A549 (cell line): ENCODE measurements around the gene TOPBP1. TPM values are rescaled to one million over a fixed set of nuclear protein-coding genes. Genes with fewer than 3 reads are reported as not detected.
A peak's percentile ranks its signal among the peaks of the same experiment; 100 is the strongest.

ENCODE experiments used
- ATAC-seq, 2 experiments: fragments of 200-7000 bp in 1 of 2; fragments of >200 bp in 1 of 2; cut with Nextera tagmentation in 1 of 2; cut with Tn5 transposase in 1 of 2; 3 replicates each; pipeline versions ENCODE4 v1.8.0 to v1.9.1; 2018 to 2020; ENCODE audit warnings: mild to moderate bottlenecking in 1 of 2, moderate library complexity in 1 of 2
- CTCF ChIA-PET: fragments of 300-600 bp; sonication (Branson Sonifier 250); formaldehyde crosslinking; extraction: SDS; loops from one replicate; lab custom pipeline; 2021; ENCODE audit warnings: antibody characterized with exemption, inconsistent platforms; lab: Yijun Ruan, JAX
- POLR2A ChIA-PET: fragments of 350-600 bp; formaldehyde crosslinking; extraction: SDS; loops from one replicate; lab custom pipeline; 2021; ENCODE audit warnings: antibody characterized with exemption, inconsistent platforms; lab: Yijun Ruan, JAX
- DNase-seq, 2 experiments: peaks; one replicate each; pipeline versions ENCODE4 v3.0.0 to v3.0.0-alpha.2; 2011 to 2016; ENCODE audit warnings: low read depth in 1 of 2, low spot score in 1 of 2
- FAIRE-seq: peaks from 2 replicates; lab custom pipeline; 2011; peaks lifted over from hg19 to GRCh38; lab: Jason Lieb, UNC
- H3K27ac ChIP-seq, 2 experiments: fragments of >200 bp; sonication (Bioruptor Twin); formaldehyde crosslinking; 3 replicates each; pipeline ENCODE4 v1.5.1; 2016 to 2017
- H3K4me1 ChIP-seq: fragments of >200 bp; sonication (Bioruptor Twin); formaldehyde crosslinking; 3 replicates; pipeline ENCODE4 v1.6.1; 2016
- H3K4me2 ChIP-seq: fragments of >200 bp; sonication (Bioruptor Twin); formaldehyde crosslinking; 3 replicates; pipeline ENCODE4 v1.6.1; 2016
- H3K4me3 ChIP-seq: fragments of >200 bp; sonication (Bioruptor Twin); formaldehyde crosslinking; 3 replicates; pipeline ENCODE4 v1.5.1; 2016
- H3K9me3 ChIP-seq: fragments of >200 bp; sonication (Bioruptor Twin); formaldehyde crosslinking; 3 replicates; pipeline ENCODE4 v1.6.1; 2016
- CEBPB ChIP-seq, 2 experiments: fragments of >200 bp in 1 of 2; sonication (Bioruptor Twin) in 1 of 2; formaldehyde crosslinking in 1 of 2; IDR thresholded peaks; 2 replicates each; pipeline ENCODE4 v1.6.1; 2012 to 2016
- CHD2 ChIP-seq: fragments of 150-350 bp; IDR thresholded peaks from 2 replicates; pipeline ENCODE4 v1.6.1; 2014; ENCODE audit warnings: low read length; ENCODE audit not compliant: partially characterized antibody
- CHD4 ChIP-seq: fragments of 200-600 bp; sonication (generic); IDR thresholded peaks from 2 replicates; pipeline ENCODE4 v1.6.1; 2016; ENCODE audit warnings: antibody characterized with exemption, mild to moderate bottlenecking, borderline replicate concordance
- EP300 ChIP-seq, 2 experiments: fragments of >200 bp; sonication (Bioruptor Twin); formaldehyde crosslinking; IDR thresholded peaks; 2 replicates in 1 of 2; 3 replicates in 1 of 2; pipeline ENCODE4 v1.6.1; 2016 to 2017
- ESRRA ChIP-seq: fragments of 150-350 bp; IDR thresholded peaks from 2 replicates; pipeline ENCODE4 v1.6.1; 2014; ENCODE audit warnings: mild to moderate bottlenecking, low read length, borderline replicate concordance
- FOSL2 ChIP-seq, 2 experiments: fragments of 450-650 bp in 1 of 2; fragments of >200 bp in 1 of 2; sonication (Bioruptor Twin) in 1 of 2; formaldehyde crosslinking; IDR thresholded peaks; 2 replicates each; pipeline versions ENCODE4 v1.5.0 to v1.6.1; 2016 to 2020; ENCODE audit warnings: mild to moderate bottlenecking in 1 of 2, moderate library complexity in 1 of 2
- GATA3 ChIP-seq: IDR thresholded peaks from 2 replicates; pipeline ENCODE4 v1.6.1; 2012; ENCODE audit warnings: borderline replicate concordance
- HEYL ChIP-seq: fragments of 250-450 bp; sonication (Bioruptor Pico); IDR thresholded peaks from 2 replicates; pipeline ENCODE4 v1.8.0; 2021; ENCODE audit warnings: mild to moderate bottlenecking, moderate library complexity
- HOXB13 ChIP-seq: fragments of 250-450 bp; sonication (Bioruptor Pico); IDR thresholded peaks from 2 replicates; pipeline ENCODE4 v1.5.0; 2020; ENCODE audit warnings: low read depth, mild to moderate bottlenecking, moderate library complexity
- KDM1A ChIP-seq: fragments of 200-600 bp; sonication (generic); IDR thresholded peaks from 2 replicates; pipeline ENCODE4 v1.6.1; 2016; ENCODE audit warnings: low read depth, mild to moderate bottlenecking
- KDM5A ChIP-seq: fragments of 200-600 bp; sonication (generic); IDR thresholded peaks from 2 replicates; pipeline ENCODE4 v1.6.1; 2016; ENCODE audit warnings: antibody characterized with exemption, mild to moderate bottlenecking
- MAFK ChIP-seq: fragments of 450-650 bp; IDR thresholded peaks from 2 replicates; pipeline ENCODE4 v1.6.1; 2014; ENCODE audit not compliant: partially characterized antibody
- MYC ChIP-seq: IDR thresholded peaks from 2 replicates; pipeline ENCODE4 v1.6.1; 2012; ENCODE audit warnings: mild to moderate bottlenecking, inconsistent platforms, low read length, improper control_type of control experiment, borderline replicate concordance
- NPAS2 ChIP-seq: fragments of 250-450 bp; sonication (Bioruptor Pico); IDR thresholded peaks from 2 replicates; pipeline ENCODE4 v1.8.0; 2022; ENCODE audit warnings: mild to moderate bottlenecking, moderate library complexity, borderline replicate concordance
- NR3C1 ChIP-seq: fragments of >200 bp; sonication (Bioruptor Twin); formaldehyde crosslinking; IDR thresholded peaks from 3 replicates; pipeline ENCODE4 v1.6.1; 2017
- RAD21 ChIP-seq, 2 experiments: fragments of >200 bp in 1 of 2; sonication (Bioruptor Twin) in 1 of 2; formaldehyde crosslinking in 1 of 2; IDR thresholded peaks in 1 of 2; conservative IDR thresholded peaks in 1 of 2; 2 replicates in 1 of 2; 3 replicates in 1 of 2; pipeline ENCODE4 v1.6.1; 2012 to 2018; ENCODE audit warnings: inconsistent platforms in 1 of 2
- RFX5 ChIP-seq: fragments of 450-650 bp; IDR thresholded peaks from 2 replicates; pipeline ENCODE4 v1.7.1; 2014; ENCODE audit warnings: antibody characterized with exemption, mild to moderate bottlenecking, moderate library complexity
- RNF2 ChIP-seq: fragments of 200-600 bp; sonication (generic); IDR thresholded peaks from 2 replicates; pipeline ENCODE4 v1.6.1; 2016; ENCODE audit warnings: low read depth, mild to moderate bottlenecking, antibody characterized with exemption, moderate library complexity, borderline replicate concordance
- TFCP2L1 ChIP-seq: fragments of 250-450 bp; sonication (Bioruptor Pico); IDR thresholded peaks from 2 replicates; pipeline ENCODE4 v1.5.0; 2021; ENCODE audit warnings: mild to moderate bottlenecking
- ZFP36 ChIP-seq: fragments of 450-650 bp; IDR thresholded peaks from 2 replicates; pipeline ENCODE4 v1.6.1; 2014; ENCODE audit warnings: borderline replicate concordance; ENCODE audit not compliant: partially characterized antibody
- WGBS: methylation state at CpG from one replicate; pipeline ENCODE4 v1.1.6; 2017; ENCODE audit errors: missing lambda C conversion rate; 5-methylcytosine and 5-hydroxymethylcytosine counted together
- polyA plus RNA-seq, 4 experiments: library from polyadenylated mRNA; depleted of rRNA in 3 of 4; stranded (reverse); fragments of >200 nt; fragmentation: RNase III in 1 of 4; extraction: RNeasy Plus Mini Kit Qiagen cat#74134 plus additional on column Dnase treatment in 1 of 4; gene quantifications; 2 replicates in 3 of 4; 3 replicates in 1 of 4; pipeline ENCODE4 v1.2.3, GENCODE V29; 2011 to 2017
- TF ChIP-seq, protein P1 (sequence below): IDR thresholded peaks from 2 replicates; pipeline ENCODE4 v1.6.1; 2012
- TF ChIP-seq, protein P2 (sequence below): fragments of 250-450 bp; sonication (Bioruptor Pico); IDR thresholded peaks from 2 replicates; pipeline ENCODE4 v1.5.0; 2020; ENCODE audit warnings: low read depth, mild to moderate bottlenecking, moderate library complexity
- TF ChIP-seq, protein P3 (sequence below): IDR thresholded peaks from 2 replicates; pipeline ENCODE4 v1.6.1; 2012; ENCODE audit warnings: low read depth, borderline replicate concordance
- TF ChIP-seq, protein P4 (sequence below): fragments of >200 bp; sonication (Bioruptor Twin); formaldehyde crosslinking; IDR thresholded peaks from 3 replicates; pipeline ENCODE4 v1.6.1; 2016
- TF ChIP-seq, protein P5 (sequence below): fragments of 150-350 bp; IDR thresholded peaks from 2 replicates; pipeline ENCODE4 v1.6.1; 2014; ENCODE audit warnings: low read depth, mild to moderate bottlenecking, low read length

The TOPBP1 gene
- polyA plus RNA-seq, 2 of the 4 experiments (the other 2 are of a cell fraction): 32.6 to 56.2 TPM

DNA sequence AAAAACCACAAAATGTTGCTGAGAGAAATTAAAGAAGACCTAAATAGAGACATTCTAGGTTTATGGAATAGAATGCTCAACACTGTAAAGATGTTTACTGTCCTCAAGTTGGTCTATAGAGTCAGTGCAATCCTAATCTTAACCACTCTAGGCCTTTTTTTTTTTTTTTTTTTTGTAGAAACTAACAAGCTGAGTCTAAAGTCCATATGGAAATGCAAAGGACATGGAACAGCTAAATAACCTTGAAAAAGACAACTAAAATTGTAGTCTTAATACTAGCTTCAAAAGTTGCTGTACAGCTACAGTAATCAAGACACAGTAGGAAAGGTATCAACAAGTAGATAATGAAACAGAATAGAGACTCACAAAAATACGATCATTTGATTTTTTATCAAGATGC is 55.4 kb downstream of the TOPBP1 start:
- no peaks in the 10 kb centered on the region for H3K4me1 ChIP-seq
- no peak overlapping the region for H3K4me2 ChIP-seq
- WGBS: 93% methylated on average over 1 of the region's 1 CpG
- no peak for ATAC-seq
- ChIA-PET POLR2A (no interaction called here), CTCF (interaction anchor here (0.7 kb wide), 1 partner anchor 100 kb away, joined by 3 read pairs; no protein-coding TSS in a partner anchor)
- no peak overlapping the region for H3K4me3 ChIP-seq
- no peak for FAIRE-seq
- no peaks in the 10 kb centered on the region for H3K9me3 ChIP-seq
- DNase-seq: no peak
- H3K27ac ChIP-seq: no peak overlapping the region
- no peak for TF ChIP-seq HOXB13
- TF ChIP-seq FOSL2 (IDR thresholded peaks at IDR 0.05): no peak
- no peak for TF ChIP-seq FOSL2 (CRISPR knock-in tag; IDR thresholded peaks at IDR 0.05)
- no peak for TF ChIP-seq CHD2
- no peak for TF ChIP-seq CEBPB (IDR thresholded peaks at IDR 0.05)
- no peak for TF ChIP-seq MYC
- TF ChIP-seq ESRRA: no peak
- no peak for TF ChIP-seq RFX5
- TF ChIP-seq TFCP2L1 (CRISPR knock-in tag): no peak
- TF ChIP-seq KDM5A: no peak

DNA sequence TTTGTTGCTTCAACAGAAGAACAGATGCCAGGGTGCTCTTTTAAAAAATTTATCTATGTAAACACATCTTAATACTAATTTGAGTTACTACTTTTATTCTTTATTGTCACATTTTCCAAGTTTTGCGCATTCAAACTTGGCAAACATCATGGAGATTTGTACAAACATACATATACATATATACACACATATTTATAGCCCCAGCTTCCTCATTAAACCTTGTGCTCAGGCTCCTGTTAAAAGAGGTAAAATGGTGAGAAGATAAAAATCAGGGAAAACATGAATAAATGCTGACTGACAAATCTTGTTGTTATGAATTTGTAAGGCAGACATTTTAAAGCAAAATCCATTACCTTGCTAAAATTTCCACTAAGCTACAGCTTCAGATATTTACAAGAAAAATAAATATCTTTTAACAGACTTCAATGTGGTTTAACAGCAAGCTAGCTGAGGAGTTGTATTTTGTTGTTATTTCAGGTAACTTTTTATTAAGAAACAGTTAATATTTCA is 61.1 kb downstream of the TOPBP1 start:
- POLR2A ChIA-PET: no interaction called here
- Histone ChIP-seq H3K4me3 (no peak overlapping the region), H3K4me1 (no peaks in the 10 kb centered on the region), H3K27ac (no peak overlapping the region), H3K9me3 (no peaks in the 10 kb centered on the region), H3K4me2 (no peak overlapping the region)
- CTCF ChIA-PET: no interaction called here
- no peak for DNase-seq
- 100% methylated on average over 1 of the region's 1 CpG for WGBS
- no peak for FAIRE-seq
- TF ChIP-seq, protein P1, sequence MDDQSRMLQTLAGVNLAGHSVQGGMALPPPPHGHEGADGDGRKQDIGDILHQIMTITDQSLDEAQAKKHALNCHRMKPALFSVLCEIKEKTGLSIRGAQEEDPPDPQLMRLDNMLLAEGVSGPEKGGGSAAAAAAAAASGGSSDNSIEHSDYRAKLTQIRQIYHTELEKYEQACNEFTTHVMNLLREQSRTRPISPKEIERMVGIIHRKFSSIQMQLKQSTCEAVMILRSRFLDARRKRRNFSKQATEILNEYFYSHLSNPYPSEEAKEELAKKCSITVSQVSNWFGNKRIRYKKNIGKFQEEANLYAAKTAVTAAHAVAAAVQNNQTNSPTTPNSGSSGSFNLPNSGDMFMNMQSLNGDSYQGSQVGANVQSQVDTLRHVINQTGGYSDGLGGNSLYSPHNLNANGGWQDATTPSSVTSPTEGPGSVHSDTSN: no peak
- peak; percentile 60 for TF ChIP-seq MAFK
- TF ChIP-seq, all 56 proteins: peak for 1
- no peak for ATAC-seq

DNA sequence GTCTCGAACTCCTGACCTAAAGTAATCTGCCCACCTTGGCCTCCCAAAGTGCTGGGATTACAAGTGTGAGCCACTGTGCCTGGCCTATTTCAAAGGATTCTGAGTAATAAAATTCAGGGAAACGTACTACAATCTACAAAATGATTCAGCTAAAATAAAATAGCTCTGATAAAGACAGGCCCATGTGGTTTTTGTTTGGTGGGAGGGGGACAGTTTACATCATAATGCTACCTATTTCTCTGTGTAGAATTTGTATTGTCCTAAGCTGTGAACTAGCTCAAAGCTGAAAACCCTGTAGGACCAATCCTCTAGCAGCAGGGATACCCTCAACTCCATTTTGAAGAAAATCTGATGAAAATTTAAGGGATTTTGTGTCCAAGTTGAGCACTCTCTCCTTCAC is 62.5 kb downstream of the TOPBP1 start:
- WGBS: 94% methylated on average over 2 of the region's 2 CpGs
- H3K4me3 ChIP-seq: no peak overlapping the region
- POLR2A ChIA-PET: no interaction called here
- FAIRE-seq (no peak), DNase-seq (no peak), ATAC-seq (no peak)
- no peak overlapping the region for H3K4me2 ChIP-seq
- no peaks in the 10 kb centered on the region for H3K4me1 ChIP-seq
- TF ChIP-seq MYC: no peak
- TF ChIP-seq CEBPB (IDR thresholded peaks at IDR 0.05): no peak
- no peak for TF ChIP-seq EP300 (IDR thresholded peaks at IDR 0.05)
- TF ChIP-seq, protein P2, sequence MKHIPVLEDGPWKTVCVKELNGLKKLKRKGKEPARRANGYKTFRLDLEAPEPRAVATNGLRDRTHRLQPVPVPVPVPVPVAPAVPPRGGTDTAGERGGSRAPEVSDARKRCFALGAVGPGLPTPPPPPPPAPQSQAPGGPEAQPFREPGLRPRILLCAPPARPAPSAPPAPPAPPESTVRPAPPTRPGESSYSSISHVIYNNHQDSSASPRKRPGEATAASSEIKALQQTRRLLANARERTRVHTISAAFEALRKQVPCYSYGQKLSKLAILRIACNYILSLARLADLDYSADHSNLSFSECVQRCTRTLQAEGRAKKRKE (CRISPR knock-in tag): no peak
- no peak for TF ChIP-seq RNF2
- TF ChIP-seq KDM1A: no peak
- TF ChIP-seq CHD4: no peak
- TF ChIP-seq, protein P3, sequence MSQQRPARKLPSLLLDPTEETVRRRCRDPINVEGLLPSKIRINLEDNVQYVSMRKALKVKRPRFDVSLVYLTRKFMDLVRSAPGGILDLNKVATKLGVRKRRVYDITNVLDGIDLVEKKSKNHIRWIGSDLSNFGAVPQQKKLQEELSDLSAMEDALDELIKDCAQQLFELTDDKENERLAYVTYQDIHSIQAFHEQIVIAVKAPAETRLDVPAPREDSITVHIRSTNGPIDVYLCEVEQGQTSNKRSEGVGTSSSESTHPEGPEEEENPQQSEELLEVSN: no peak
- TF ChIP-seq, protein P4, sequence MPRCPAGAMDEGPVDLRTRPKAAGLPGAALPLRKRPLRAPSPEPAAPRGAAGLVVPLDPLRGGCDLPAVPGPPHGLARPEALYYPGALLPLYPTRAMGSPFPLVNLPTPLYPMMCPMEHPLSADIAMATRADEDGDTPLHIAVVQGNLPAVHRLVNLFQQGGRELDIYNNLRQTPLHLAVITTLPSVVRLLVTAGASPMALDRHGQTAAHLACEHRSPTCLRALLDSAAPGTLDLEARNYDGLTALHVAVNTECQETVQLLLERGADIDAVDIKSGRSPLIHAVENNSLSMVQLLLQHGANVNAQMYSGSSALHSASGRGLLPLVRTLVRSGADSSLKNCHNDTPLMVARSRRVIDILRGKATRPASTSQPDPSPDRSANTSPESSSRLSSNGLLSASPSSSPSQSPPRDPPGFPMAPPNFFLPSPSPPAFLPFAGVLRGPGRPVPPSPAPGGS: no peak
- no peak for TF ChIP-seq NPAS2 (CRISPR knock-in tag)
- TF ChIP-seq NR3C1: no peak
- TF ChIP-seq, protein P5, sequence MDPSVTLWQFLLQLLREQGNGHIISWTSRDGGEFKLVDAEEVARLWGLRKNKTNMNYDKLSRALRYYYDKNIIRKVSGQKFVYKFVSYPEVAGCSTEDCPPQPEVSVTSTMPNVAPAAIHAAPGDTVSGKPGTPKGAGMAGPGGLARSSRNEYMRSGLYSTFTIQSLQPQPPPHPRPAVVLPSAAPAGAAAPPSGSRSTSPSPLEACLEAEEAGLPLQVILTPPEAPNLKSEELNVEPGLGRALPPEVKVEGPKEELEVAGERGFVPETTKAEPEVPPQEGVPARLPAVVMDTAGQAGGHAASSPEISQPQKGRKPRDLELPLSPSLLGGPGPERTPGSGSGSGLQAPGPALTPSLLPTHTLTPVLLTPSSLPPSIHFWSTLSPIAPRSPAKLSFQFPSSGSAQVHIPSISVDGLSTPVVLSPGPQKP: no peak
- TF ChIP-seq RAD21 (conservative IDR thresholded peaks at IDR 0.05 in 1 of 2, IDR thresholded peaks at IDR 0.05 in 1 of 2): no peak
- no peak for TF ChIP-seq HOXB13
- no peak for TF ChIP-seq ZFP36
- no peak for TF ChIP-seq HEYL (CRISPR knock-in tag)
- TF ChIP-seq GATA3: no peak
- CTCF ChIA-PET: no interaction called here
- no peaks in the 10 kb centered on the region for H3K9me3 ChIP-seq
- no peak overlapping the region for H3K27ac ChIP-seq
